Measurements from ENCODE around the gene TTLL10. TPM values are rescaled to one million over a fixed set of nuclear protein-coding genes. Genes with fewer than 3 reads are reported as not detected.
A peak's percentile ranks its signal among the peaks of the same experiment; 100 is the strongest.

TTLL10 gene
- total RNA-seq, 1 experiment from 2014 or later, result 0.29 TPM

GRCh38 chr1:1215881-1216605 lies 42.4 kb downstream of the TTLL10 start:
- CTCF ChIA-PET, result interaction anchor here (1.2 kb wide), 1 partner anchor 94 kb away, joined by 3 read pairs; no protein-coding TSS in a partner anchor
- H3K9me3 Mint-ChIP-seq (ENCODE audit: unreplicated experiment), result no peaks in the 10 kb centered on the region

GRCh38 chr1:1216770-1217620 lies 43.3 kb downstream of the TTLL10 start:
- H3K9me3 ChIP-seq, result no peaks in the 10 kb centered on the region
- peaks cover 23% of the 10 kb centered on the region for H3K36me3 Mint-ChIP-seq (ENCODE audit: insufficient read depth, unreplicated experiment)
- H3K4me1 ChIP-seq, result no peaks in the 10 kb centered on the region
- no peak for DNase-seq
- intact Hi-C loops (cut with micrococcal nuclease; ENCODE audit: unreplicated experiment), result no loop called here
- ChIA-PET POLR2A (no interaction called here), CTCF (no interaction called here)
- no peaks in the 10 kb centered on the region for H3K4me1 Mint-ChIP-seq (ENCODE audit: low read depth, unreplicated experiment)
- H3K4me3 ChIP-seq (ENCODE audit: low read depth, low read length), result no peak overlapping the region
- BruUV-seq (replicated peaks), result TSS peak; percentile 93
- H3K36me3 ChIP-seq (ENCODE audit: control insufficient read depth, insufficient read depth, low read length), result no peaks in the 10 kb centered on the region
- no peak overlapping the region for H3K27ac Mint-ChIP-seq (ENCODE audit: unreplicated experiment)
- H3K27me3 ChIP-seq (replicated peaks; ENCODE audit: control insufficient read depth, insufficient read depth, low read length), result no peaks in the 10 kb centered on the region
- no peaks in the 10 kb centered on the region for H3K9me3 Mint-ChIP-seq (ENCODE audit: unreplicated experiment)
- TF ChIP-seq CTCF (IDR thresholded peaks at IDR 0.05; ENCODE audit: insufficient read depth in 1 of 2, low read depth in 1 of 2, low read length in 1 of 2, severe bottlenecking in 1 of 2, unreplicated experiment in 1 of 2), result no peak
- H3K4me3 Mint-ChIP-seq (ENCODE audit: unreplicated experiment), result no peak overlapping the region
- no peaks in the 10 kb centered on the region for H3K27me3 Mint-ChIP-seq (ENCODE audit: insufficient read depth, unreplicated experiment)

More at GRCh38 chr1:1215881-1216605, 42.4 kb downstream of the TTLL10 start:
- BruUV-seq (replicated peaks), result no TSS peak
- no peak for DNase-seq
- no peaks in the 10 kb centered on the region for H3K4me1 ChIP-seq
- no peak overlapping the region for H3K4me3 ChIP-seq (ENCODE audit: low read depth, low read length)
- Mint-ChIP-seq H3K4me3 (ENCODE audit: unreplicated experiment) (no peak overlapping the region), H3K27ac (ENCODE audit: unreplicated experiment) (no peak overlapping the region), H3K27me3 (ENCODE audit: insufficient read depth, unreplicated experiment) (no peaks in the 10 kb centered on the region), H3K36me3 (ENCODE audit: insufficient read depth, unreplicated experiment) (peaks cover 23% of the 10 kb centered on the region), H3K4me1 (ENCODE audit: low read depth, unreplicated experiment) (no peaks in the 10 kb centered on the region)
- no peaks in the 10 kb centered on the region for H3K9me3 ChIP-seq
- POLR2A ChIA-PET, result no interaction called here
- H3K27me3 ChIP-seq (replicated peaks; ENCODE audit: control insufficient read depth, insufficient read depth, low read length), result no peaks in the 10 kb centered on the region
- no peaks in the 10 kb centered on the region for H3K36me3 ChIP-seq (ENCODE audit: control insufficient read depth, insufficient read depth, low read length)
- intact Hi-C loops (cut with micrococcal nuclease; ENCODE audit: unreplicated experiment), result no loop called here
- TF ChIP-seq CTCF (IDR thresholded peaks at IDR 0.05; ENCODE audit: insufficient read depth in 1 of 2, low read depth in 1 of 2, low read length in 1 of 2, severe bottlenecking in 1 of 2, unreplicated experiment in 1 of 2), result no peak

- Mint-ChIP-seq H3K4me1 (ENCODE audit: low read depth, unreplicated experiment) (no peaks in the 10 kb centered on the region), H3K27ac (ENCODE audit: unreplicated experiment) (no peak overlapping the region), H3K4me3 (ENCODE audit: unreplicated experiment) (no peak overlapping the region), H3K27me3 (ENCODE audit: insufficient read depth, unreplicated experiment) (no peaks in the 10 kb centered on the region), H3K9me3 (ENCODE audit: unreplicated experiment) (no peaks in the 10 kb centered on the region), H3K36me3 (ENCODE audit: insufficient read depth, unreplicated experiment) (peaks cover 25% of the 10 kb centered on the region)
- BruUV-seq (replicated peaks), result no TSS peak
- Histone ChIP-seq H3K9me3 (no peaks in the 10 kb centered on the region), H3K36me3 (ENCODE audit: control insufficient read depth, insufficient read depth, low read length) (peaks cover 1% of the 10 kb centered on the region; the same call in 1 of the 2 replicates), H3K4me1 (no peaks in the 10 kb centered on the region), H3K4me3 (ENCODE audit: low read depth, low read length) (no peak overlapping the region), H3K27me3 (replicated peaks; ENCODE audit: control insufficient read depth, insufficient read depth, low read length) (no peaks in the 10 kb centered on the region)
- intact Hi-C loops (cut with micrococcal nuclease; ENCODE audit: unreplicated experiment), result no loop called here
- ChIA-PET POLR2A (no interaction called here), CTCF (no interaction called here)
- no peak for DNase-seq
- no peak for TF ChIP-seq CTCF (IDR thresholded peaks at IDR 0.05; ENCODE audit: insufficient read depth in 1 of 2, low read depth in 1 of 2, low read length in 1 of 2, severe bottlenecking in 1 of 2, unreplicated experiment in 1 of 2)
These were observed 44.2 kb downstream of the TTLL10 start for GRCh38 chr1:1217621-1218523.

Measured in Caco-2 (cell line).